MM.1S (cell line): ENCODE data around the gene MTMR2.
"Not testable (repeated sequence)": the region's sequence is repeated elsewhere in the genome, so short reads cannot be mapped to it uniquely, and the experiment has no call there.

Source experiments
- CTCF ChIP-seq: fragments of 300-600 bp; sonication (generic); IDR thresholded peaks from 2 replicates; pipeline ENCODE4 v1.5.1; 2016; ENCODE audit warnings: antibody characterized with exemption, low read length, mixed read lengths
- EZH2 ChIP-seq: fragments of 300-600 bp; sonication (generic); optimal IDR thresholded peaks from 2 replicates; pipeline ENCODE3; 2017; ENCODE audit warnings: low read depth, mild to moderate bottlenecking, antibody characterized with exemption, low read length, mixed read lengths
- EZH2phosphoT487 ChIP-seq: fragments of 300-600 bp; sonication (generic); IDR thresholded peaks from 2 replicates; pipeline ENCODE4 v1.6.1; 2018; ENCODE audit warnings: antibody characterized with exemption, low read length

- TF ChIP-seq CTCF, EZH2, EZH2phosphoT487: not testable (repeated sequence)
Measured at GRCh38 chr11:95870877-95871276, 53.0 kb downstream of the MTMR2 start.
